Smooth muscle cell (in vitro differentiated cells): ENCODE results near the gene PYCR2. TPM values are rescaled to one million over a fixed set of nuclear protein-coding genes. Genes with fewer than 3 reads are reported as not detected.

Experiments used
- DNase-seq: peaks from one replicate; lab custom pipeline; 2025; ENCODE audit not compliant: unreplicated experiment; lab: John Stamatoyannopoulos, UW
- H2AFZ ChIP-seq: fragments of 200-600 bp; sonication (generic); 2 replicates; pipeline ENCODE4 v1.6.0; 2016; ENCODE audit warnings: antibody characterized with exemption, low read depth, mild to moderate bottlenecking
- H3F3A ChIP-seq: fragments of 200-600 bp; sonication (generic); 2 replicates; pipeline ENCODE4 v1.6.0; 2017; ENCODE audit warnings: antibody characterized with exemption, low read depth
- H3K27ac ChIP-seq: fragments of 200-600 bp; sonication (generic); 2 replicates; pipeline ENCODE4 v1.5.1; 2016; ENCODE audit warnings: low read depth, mild to moderate bottlenecking
- H3K27me3 ChIP-seq: fragments of 200-600 bp; sonication (generic); 2 replicates; pipeline ENCODE4 v1.6.1; 2016; ENCODE audit warnings: low read depth, mild to moderate bottlenecking
- H3K36me3 ChIP-seq: fragments of 200-600 bp; sonication (generic); 2 replicates; pipeline ENCODE4 v1.5.1; 2016; ENCODE audit warnings: low read depth
- H3K4me1 ChIP-seq: fragments of 200-600 bp; sonication (generic); 2 replicates; pipeline ENCODE4 v1.5.1; 2016; ENCODE audit warnings: low read depth
- H3K4me2 ChIP-seq: fragments of 200-600 bp; sonication (generic); 2 replicates; pipeline ENCODE4 v1.6.0; 2016; ENCODE audit warnings: mild to moderate bottlenecking
- H3K4me3 ChIP-seq: fragments of 200-600 bp; sonication (generic); 2 replicates; pipeline ENCODE4 v1.5.1; 2016; ENCODE audit warnings: mild to moderate bottlenecking
- H3K79me2 ChIP-seq: fragments of 200-600 bp; sonication (generic); 2 replicates; pipeline ENCODE4 v1.6.0; 2016; ENCODE audit warnings: low read depth, mild to moderate bottlenecking
- H3K9ac ChIP-seq: fragments of 200-600 bp; sonication (generic); 2 replicates; pipeline ENCODE4 v1.6.0; 2016; ENCODE audit warnings: low read depth
- H3K9me3 ChIP-seq: fragments of 200-600 bp; sonication (generic); replicated peaks from 2 replicates; pipeline ENCODE4 v1.5.1; 2016; ENCODE audit warnings: low read depth
- H4K20me1 ChIP-seq: fragments of 200-600 bp; sonication (generic); 2 replicates; pipeline ENCODE4 v1.6.0; 2016; ENCODE audit warnings: low read depth
- WGBS: methylation state at CpG from one replicate; pipeline ENCODE4 v1.1.7; 2016; ENCODE audit warnings: low lambda C conversion rate; 5-methylcytosine and 5-hydroxymethylcytosine counted together
- polyA plus RNA-seq: library from polyadenylated mRNA; unstranded; fragments of >200 nt; fragmentation: Nextera tagmentation; extraction: Ambion mirVana; gene quantifications from 2 replicates; pipeline ENCODE4 v1.2.1, GENCODE V29; 2016
- total RNA-seq: library from RNA; depleted of rRNA; stranded (reverse); fragments of >200 nt; gene quantifications from 2 replicates; pipeline ENCODE4 v1.2.3, GENCODE V29; 2014
- TF ChIP-seq, protein P1 (sequence below): fragments of 200-600 bp; sonication (generic); IDR thresholded peaks from 2 replicates; pipeline ENCODE4 v1.5.1; 2017; ENCODE audit warnings: borderline replicate concordance, mild to moderate bottlenecking, antibody characterized with exemption; ENCODE audit not compliant: insufficient read depth, poor library complexity, severe bottlenecking

Gene PYCR2
- total and polyA plus RNA-seq, 2 experiments from 2014 or later: 20.1 to 40.5 TPM

DNA sequence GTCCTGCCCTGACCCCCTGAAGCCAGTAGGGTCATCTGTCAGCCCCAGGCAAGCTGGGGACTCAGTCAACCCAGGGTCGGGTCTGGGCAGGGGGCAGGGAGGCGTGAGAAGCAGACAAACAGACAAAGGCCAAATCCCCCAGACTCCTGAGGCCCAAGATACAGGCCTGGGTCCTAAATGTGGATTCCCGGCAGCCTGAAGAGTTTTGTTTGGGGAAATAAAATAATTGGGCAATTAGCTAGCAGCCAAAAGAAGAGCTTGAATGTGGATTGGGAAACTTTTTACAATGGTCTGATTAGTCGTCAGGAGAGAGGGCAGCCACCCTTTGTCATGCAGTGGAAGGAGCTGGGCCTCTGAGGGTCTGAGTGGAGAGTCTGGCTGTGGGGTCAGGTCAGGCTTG is 21.5 kb upstream of the PYCR2 start:
- no peak overlapping the region for H3K27ac ChIP-seq
- no peak overlapping the region for H2AFZ ChIP-seq
- no peak overlapping the region for H3K4me2 ChIP-seq
- H3K9me3 ChIP-seq: no peaks in the 10 kb centered on the region
- TF ChIP-seq, protein P1, sequence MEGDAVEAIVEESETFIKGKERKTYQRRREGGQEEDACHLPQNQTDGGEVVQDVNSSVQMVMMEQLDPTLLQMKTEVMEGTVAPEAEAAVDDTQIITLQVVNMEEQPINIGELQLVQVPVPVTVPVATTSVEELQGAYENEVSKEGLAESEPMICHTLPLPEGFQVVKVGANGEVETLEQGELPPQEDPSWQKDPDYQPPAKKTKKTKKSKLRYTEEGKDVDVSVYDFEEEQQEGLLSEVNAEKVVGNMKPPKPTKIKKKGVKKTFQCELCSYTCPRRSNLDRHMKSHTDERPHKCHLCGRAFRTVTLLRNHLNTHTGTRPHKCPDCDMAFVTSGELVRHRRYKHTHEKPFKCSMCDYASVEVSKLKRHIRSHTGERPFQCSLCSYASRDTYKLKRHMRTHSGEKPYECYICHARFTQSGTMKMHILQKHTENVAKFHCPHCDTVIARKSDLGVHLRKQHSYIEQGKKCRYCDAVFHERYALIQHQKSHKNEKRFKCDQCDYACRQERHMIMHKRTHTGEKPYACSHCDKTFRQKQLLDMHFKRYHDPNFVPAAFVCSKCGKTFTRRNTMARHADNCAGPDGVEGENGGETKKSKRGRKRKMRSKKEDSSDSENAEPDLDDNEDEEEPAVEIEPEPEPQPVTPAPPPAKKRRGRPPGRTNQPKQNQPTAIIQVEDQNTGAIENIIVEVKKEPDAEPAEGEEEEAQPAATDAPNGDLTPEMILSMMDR: no peak
- H3F3A ChIP-seq: no peaks in the 10 kb centered on the region
- no peaks in the 10 kb centered on the region for H4K20me1 ChIP-seq
- no peak overlapping the region for H3K9ac ChIP-seq
- H3K79me2 ChIP-seq: no peaks in the 10 kb centered on the region
- H3K27me3 ChIP-seq: peaks cover 21% of the 10 kb centered on the region
- peaks cover 8% of the 10 kb centered on the region for H3K4me1 ChIP-seq
- no peak for DNase-seq
- 48% methylated on average over 4 of the region's 4 CpGs for WGBS
- H3K4me3 ChIP-seq: no peak overlapping the region
- no peaks in the 10 kb centered on the region for H3K36me3 ChIP-seq

DNA sequence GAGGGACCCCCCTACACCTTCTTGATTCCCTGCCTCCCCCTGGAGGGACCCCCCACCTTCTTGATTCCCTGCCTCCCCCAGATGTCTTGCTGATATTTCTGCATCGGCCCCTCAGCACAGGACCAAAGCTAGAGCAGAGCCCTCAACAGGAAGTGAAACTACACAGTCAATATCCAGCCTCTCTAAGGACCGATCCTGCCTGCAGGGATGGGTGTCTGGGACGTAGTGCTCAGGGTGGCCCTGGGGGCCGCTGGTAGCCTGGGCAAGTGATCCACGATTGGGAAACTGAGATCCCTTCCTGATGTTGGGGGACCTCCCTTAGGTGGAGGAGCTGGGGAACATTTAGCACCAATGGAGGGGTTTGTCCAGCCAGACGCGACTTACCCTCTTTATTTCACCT is 20.9 kb upstream of the PYCR2 start:
- no peak overlapping the region for H2AFZ ChIP-seq
- TF ChIP-seq, protein P1: no peak

GRCh38 chr1:225944387-225944786 is 20.3 kb upstream of the PYCR2 start:
- Histone ChIP-seq H3K4me2 (no peak overlapping the region), H3K27ac (no peak overlapping the region)
- 67% methylated on average over 2 of the region's 2 CpGs for whole genome bisulfite sequencing

More for the DNA sequence above, 20.9 kb upstream of the PYCR2 start:
- Histone ChIP-seq H3K27ac (no peak overlapping the region), H3K9me3 (no peaks in the 10 kb centered on the region), H4K20me1 (no peaks in the 10 kb centered on the region), H3K4me2 (no peak overlapping the region), H3K9ac (no peak overlapping the region), H3F3A (no peaks in the 10 kb centered on the region), H3K36me3 (no peaks in the 10 kb centered on the region), H3K79me2 (no peaks in the 10 kb centered on the region), H3K4me3 (no peak overlapping the region), H3K27me3 (peaks cover 21% of the 10 kb centered on the region), H3K4me1 (peaks cover 8% of the 10 kb centered on the region)
- WGBS: 79% methylated on average over 7 of the region's 7 CpGs
- DNase-seq: no peak

GRCh38 chr1:225943582-225943981 is 19.5 kb upstream of the PYCR2 start:
- Histone ChIP-seq H3K4me3 (no peak overlapping the region), H3K27ac (no peak overlapping the region), H3K4me2 (no peak overlapping the region), H4K20me1 (no peaks in the 10 kb centered on the region), H3K36me3 (no peaks in the 10 kb centered on the region), H3F3A (no peaks in the 10 kb centered on the region), H2AFZ (no peak overlapping the region), H3K79me2 (no peaks in the 10 kb centered on the region), H3K9me3 (no peaks in the 10 kb centered on the region), H3K27me3 (peaks cover 14% of the 10 kb centered on the region), H3K4me1 (peaks cover 8% of the 10 kb centered on the region), H3K9ac (no peak overlapping the region)
- DNase-seq: no peak
- TF ChIP-seq, protein P1: no peak
- WGBS: 73% methylated on average over 4 of the region's 4 CpGs

More at GRCh38 chr1:225944387-225944786, 20.3 kb upstream of the PYCR2 start:
- no peaks in the 10 kb centered on the region for H4K20me1 ChIP-seq
- peaks cover 8% of the 10 kb centered on the region for H3K4me1 ChIP-seq
- H3K79me2 ChIP-seq: no peaks in the 10 kb centered on the region
- peaks cover 21% of the 10 kb centered on the region for H3K27me3 ChIP-seq
- no peak overlapping the region for H3K4me3 ChIP-seq
- H3K9me3 ChIP-seq: no peaks in the 10 kb centered on the region
- no peaks in the 10 kb centered on the region for H3K36me3 ChIP-seq
- H3F3A ChIP-seq: no peaks in the 10 kb centered on the region
- no peak overlapping the region for H3K9ac ChIP-seq
- H2AFZ ChIP-seq: no peak overlapping the region
- DNase-seq: no peak
- TF ChIP-seq, protein P1: no peak
